OCI-LY1 (cell line): ENCODE data around the gene GPR42.

ENCODE experiments used
- EZH2 ChIP-seq: fragments of 200-600 bp; sonication (generic), shearing (Covaris generic); IDR thresholded peaks from 2 replicates; pipeline ENCODE4 v1.8.0; 2017; ENCODE audit warnings: borderline replicate concordance, mixed run types, mild to moderate bottlenecking, antibody characterized with exemption, low read length, moderate library complexity, mixed read lengths
- TF ChIP-seq, protein P1 (sequence below): fragments of 200-600 bp; sonication (generic), shearing (Covaris generic); IDR thresholded peaks from 2 replicates; pipeline ENCODE4 v1.5.1; 2017; ENCODE audit warnings: mild to moderate bottlenecking, antibody characterized with exemption, low read length, moderate library complexity, mixed read lengths

DNA sequence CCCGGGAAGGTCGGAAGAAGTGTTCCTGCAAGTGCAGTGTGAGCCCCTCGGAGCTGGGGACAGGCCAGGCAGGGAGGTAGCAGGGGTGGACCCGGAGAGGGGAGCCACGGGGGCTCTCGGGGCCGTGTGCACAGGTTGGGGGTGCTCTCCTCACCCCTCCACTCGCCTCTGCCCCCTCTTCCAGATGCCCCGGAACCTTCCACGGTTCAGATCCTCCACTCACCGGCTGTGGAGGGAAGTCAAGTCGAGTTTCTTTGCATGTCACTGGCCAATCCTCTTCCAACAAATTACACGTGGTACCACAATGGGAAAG lies 32.9 kb upstream of the GPR42 start:
- TF ChIP-seq, protein P1, sequence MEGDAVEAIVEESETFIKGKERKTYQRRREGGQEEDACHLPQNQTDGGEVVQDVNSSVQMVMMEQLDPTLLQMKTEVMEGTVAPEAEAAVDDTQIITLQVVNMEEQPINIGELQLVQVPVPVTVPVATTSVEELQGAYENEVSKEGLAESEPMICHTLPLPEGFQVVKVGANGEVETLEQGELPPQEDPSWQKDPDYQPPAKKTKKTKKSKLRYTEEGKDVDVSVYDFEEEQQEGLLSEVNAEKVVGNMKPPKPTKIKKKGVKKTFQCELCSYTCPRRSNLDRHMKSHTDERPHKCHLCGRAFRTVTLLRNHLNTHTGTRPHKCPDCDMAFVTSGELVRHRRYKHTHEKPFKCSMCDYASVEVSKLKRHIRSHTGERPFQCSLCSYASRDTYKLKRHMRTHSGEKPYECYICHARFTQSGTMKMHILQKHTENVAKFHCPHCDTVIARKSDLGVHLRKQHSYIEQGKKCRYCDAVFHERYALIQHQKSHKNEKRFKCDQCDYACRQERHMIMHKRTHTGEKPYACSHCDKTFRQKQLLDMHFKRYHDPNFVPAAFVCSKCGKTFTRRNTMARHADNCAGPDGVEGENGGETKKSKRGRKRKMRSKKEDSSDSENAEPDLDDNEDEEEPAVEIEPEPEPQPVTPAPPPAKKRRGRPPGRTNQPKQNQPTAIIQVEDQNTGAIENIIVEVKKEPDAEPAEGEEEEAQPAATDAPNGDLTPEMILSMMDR, result no peak
- no peak for TF ChIP-seq EZH2
